ENCODE data around the gene KIAA0040. TPM values are rescaled to one million over a fixed set of nuclear protein-coding genes. Genes with fewer than 3 reads are reported as not detected.

KIAA0040 gene
- polyA plus RNA-seq, 1 donor from 2014 or later, result not detected

- Histone ChIP-seq H3K4me3 (ENCODE audit: low read length) (no peak overlapping the region), H3K27ac (ENCODE audit: low read length) (no peak overlapping the region), H4K20me1 (ENCODE audit: insufficient read depth) (no peaks in the 10 kb centered on the region), H3K9me3 (ENCODE audit: low read length) (no peaks in the 10 kb centered on the region), H3K79me2 (replicated peaks; ENCODE audit: insufficient read depth, low read length) (no peaks in the 10 kb centered on the region), H3K36me3 (ENCODE audit: insufficient read depth, low read length) (no peaks in the 10 kb centered on the region), H3K27me3 (ENCODE audit: insufficient read depth, low read depth, low read length) (no peaks in the 10 kb centered on the region), H3K9me2 (ENCODE audit: insufficient read depth, low read length) (no peaks in the 10 kb centered on the region), H2AFZ (ENCODE audit: low read depth, low read length) (no peak overlapping the region), H3K9ac (ENCODE audit: low read length) (no peak overlapping the region), H3F3A (ENCODE audit: insufficient read depth, low read length, poor library complexity, severe bottlenecking) (no peaks in the 10 kb centered on the region), H3K4me2 (ENCODE audit: low read length) (no peak overlapping the region)
- TF ChIP-seq TAF1 (IDR thresholded peaks at IDR 0.05; ENCODE audit: low read depth) (no peak), SMC3 (conservative IDR thresholded peaks at IDR 0.05; ENCODE audit: poor library complexity) (no peak), EP300 (conservative IDR thresholded peaks at IDR 0.05; ENCODE audit: poor library complexity, severe bottlenecking) (no peak), CTCF (IDR thresholded peaks at IDR 0.05; ENCODE audit: poor library complexity, severe bottlenecking) (no peak), MXI1 (conservative IDR thresholded peaks at IDR 0.05; ENCODE audit: poor library complexity, severe bottlenecking) (no peak)
Observed at GRCh38 chr1:175225805-175226129, 33.2 kb upstream of the KIAA0040 start.

DNA sequence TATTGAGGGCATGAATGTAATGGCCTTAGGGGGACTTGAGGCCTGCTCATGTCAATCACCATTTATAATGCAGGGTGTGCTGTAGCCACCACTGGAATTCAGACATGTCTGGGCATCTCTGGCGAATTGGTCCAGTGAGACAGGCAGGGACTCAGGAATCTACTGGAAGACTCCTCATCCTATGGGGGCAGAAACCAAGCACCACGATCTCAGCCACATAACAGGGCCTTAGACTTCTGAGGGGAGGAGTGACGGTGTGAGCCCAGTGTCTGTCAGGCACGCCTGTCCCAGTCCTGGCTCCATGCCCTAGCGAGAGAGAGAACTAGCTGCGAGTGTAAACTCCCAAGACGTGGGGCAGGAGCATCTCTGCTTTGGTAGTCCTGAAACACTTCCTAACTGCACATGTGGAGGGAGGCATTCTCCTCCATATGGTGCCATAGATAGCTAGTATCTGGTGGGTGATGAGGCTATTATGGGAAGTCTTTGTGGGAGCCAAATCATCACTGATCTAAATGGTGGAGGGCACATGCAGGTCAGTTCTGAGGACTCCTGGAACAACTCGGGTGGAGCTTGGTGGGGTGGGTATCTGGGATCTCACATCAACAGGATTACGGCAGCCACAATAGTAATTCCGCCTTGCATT is 29.8 kb upstream of the KIAA0040 start:
- Histone ChIP-seq H3F3A (ENCODE audit: insufficient read depth, low read length, poor library complexity, severe bottlenecking) (no peaks in the 10 kb centered on the region), H3K9me2 (ENCODE audit: insufficient read depth, low read length) (no peaks in the 10 kb centered on the region), H3K4me2 (ENCODE audit: low read length) (no peak overlapping the region), H2AFZ (ENCODE audit: low read depth, low read length) (no peak overlapping the region), H3K9me3 (ENCODE audit: low read length) (no peaks in the 10 kb centered on the region), H4K20me1 (ENCODE audit: insufficient read depth) (no peaks in the 10 kb centered on the region), H3K27me3 (ENCODE audit: insufficient read depth, low read depth, low read length) (no peaks in the 10 kb centered on the region), H3K4me3 (ENCODE audit: low read length) (no peak overlapping the region), H3K27ac (ENCODE audit: low read length) (no peak overlapping the region), H3K79me2 (replicated peaks; ENCODE audit: insufficient read depth, low read length) (no peaks in the 10 kb centered on the region), H3K36me3 (ENCODE audit: insufficient read depth, low read length) (no peaks in the 10 kb centered on the region), H3K9ac (ENCODE audit: low read length) (no peak overlapping the region)
- no peak for TF ChIP-seq TAF1 (IDR thresholded peaks at IDR 0.05; ENCODE audit: low read depth)
- no peak for TF ChIP-seq POLR2AphosphoS5 (IDR thresholded peaks at IDR 0.05)
- TF ChIP-seq, protein P1, sequence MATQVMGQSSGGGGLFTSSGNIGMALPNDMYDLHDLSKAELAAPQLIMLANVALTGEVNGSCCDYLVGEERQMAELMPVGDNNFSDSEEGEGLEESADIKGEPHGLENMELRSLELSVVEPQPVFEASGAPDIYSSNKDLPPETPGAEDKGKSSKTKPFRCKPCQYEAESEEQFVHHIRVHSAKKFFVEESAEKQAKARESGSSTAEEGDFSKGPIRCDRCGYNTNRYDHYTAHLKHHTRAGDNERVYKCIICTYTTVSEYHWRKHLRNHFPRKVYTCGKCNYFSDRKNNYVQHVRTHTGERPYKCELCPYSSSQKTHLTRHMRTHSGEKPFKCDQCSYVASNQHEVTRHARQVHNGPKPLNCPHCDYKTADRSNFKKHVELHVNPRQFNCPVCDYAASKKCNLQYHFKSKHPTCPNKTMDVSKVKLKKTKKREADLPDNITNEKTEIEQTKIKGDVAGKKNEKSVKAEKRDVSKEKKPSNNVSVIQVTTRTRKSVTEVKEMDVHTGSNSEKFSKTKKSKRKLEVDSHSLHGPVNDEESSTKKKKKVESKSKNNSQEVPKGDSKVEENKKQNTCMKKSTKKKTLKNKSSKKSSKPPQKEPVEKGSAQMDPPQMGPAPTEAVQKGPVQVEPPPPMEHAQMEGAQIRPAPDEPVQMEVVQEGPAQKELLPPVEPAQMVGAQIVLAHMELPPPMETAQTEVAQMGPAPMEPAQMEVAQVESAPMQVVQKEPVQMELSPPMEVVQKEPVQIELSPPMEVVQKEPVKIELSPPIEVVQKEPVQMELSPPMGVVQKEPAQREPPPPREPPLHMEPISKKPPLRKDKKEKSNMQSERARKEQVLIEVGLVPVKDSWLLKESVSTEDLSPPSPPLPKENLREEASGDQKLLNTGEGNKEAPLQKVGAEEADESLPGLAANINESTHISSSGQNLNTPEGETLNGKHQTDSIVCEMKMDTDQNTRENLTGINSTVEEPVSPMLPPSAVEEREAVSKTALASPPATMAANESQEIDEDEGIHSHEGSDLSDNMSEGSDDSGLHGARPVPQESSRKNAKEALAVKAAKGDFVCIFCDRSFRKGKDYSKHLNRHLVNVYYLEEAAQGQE (IDR thresholded peaks at IDR 0.05; ENCODE audit: borderline replicate concordance), result no peak
- no peak for TF ChIP-seq EZH2 (IDR thresholded peaks at IDR 0.05; ENCODE audit: borderline replicate concordance, insufficient read depth, low read length, poor library complexity, severe bottlenecking)
- no peak for TF ChIP-seq CTCF (IDR thresholded peaks at IDR 0.05; ENCODE audit: poor library complexity, severe bottlenecking)
